Fibroblast of lung (primary cell): Measurements from ENCODE around the gene RBM38.

Experiments used
- EZH2 ChIP-seq: IDR thresholded peaks from 2 replicates; pipeline ENCODE4 v1.5.1; 2012; ENCODE audit warnings: low read length, control low read depth, mild to moderate bottlenecking; ENCODE audit errors: missing control alignments
- TF ChIP-seq, protein P1 (sequence below), 2 donors: IDR thresholded peaks in 1 of 2; conservative IDR thresholded peaks in 1 of 2; 1 replicate in 1 of 2; 2 replicates in 1 of 2; pipeline ENCODE4 v1.5.1; 2011 to 2012; ENCODE audit warnings: low read length in 2 of 2, control low read depth in 1 of 2, inconsistent platforms in 1 of 2, low read depth in 1 of 2, mild to moderate bottlenecking in 1 of 2

DNA sequence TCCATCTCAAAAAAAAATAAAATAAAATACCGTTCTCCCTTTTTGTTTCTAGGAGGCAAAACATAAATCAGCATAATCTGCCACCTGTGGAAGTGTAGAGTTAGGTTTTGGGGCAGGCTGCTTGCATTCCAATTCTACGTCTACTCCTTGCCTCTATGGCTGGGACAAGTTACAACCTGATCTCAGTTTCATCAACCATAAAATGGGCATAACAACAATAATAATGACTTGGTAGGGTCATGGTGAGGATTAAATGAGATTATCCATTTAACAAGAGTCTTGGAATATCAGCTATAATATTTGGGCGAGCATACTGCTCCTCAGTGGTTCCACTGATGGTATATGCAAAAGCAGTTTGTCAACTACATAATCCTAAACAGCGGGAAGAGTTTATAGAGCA, 43.8 kb upstream of the RBM38 start:
- TF ChIP-seq, protein P1, sequence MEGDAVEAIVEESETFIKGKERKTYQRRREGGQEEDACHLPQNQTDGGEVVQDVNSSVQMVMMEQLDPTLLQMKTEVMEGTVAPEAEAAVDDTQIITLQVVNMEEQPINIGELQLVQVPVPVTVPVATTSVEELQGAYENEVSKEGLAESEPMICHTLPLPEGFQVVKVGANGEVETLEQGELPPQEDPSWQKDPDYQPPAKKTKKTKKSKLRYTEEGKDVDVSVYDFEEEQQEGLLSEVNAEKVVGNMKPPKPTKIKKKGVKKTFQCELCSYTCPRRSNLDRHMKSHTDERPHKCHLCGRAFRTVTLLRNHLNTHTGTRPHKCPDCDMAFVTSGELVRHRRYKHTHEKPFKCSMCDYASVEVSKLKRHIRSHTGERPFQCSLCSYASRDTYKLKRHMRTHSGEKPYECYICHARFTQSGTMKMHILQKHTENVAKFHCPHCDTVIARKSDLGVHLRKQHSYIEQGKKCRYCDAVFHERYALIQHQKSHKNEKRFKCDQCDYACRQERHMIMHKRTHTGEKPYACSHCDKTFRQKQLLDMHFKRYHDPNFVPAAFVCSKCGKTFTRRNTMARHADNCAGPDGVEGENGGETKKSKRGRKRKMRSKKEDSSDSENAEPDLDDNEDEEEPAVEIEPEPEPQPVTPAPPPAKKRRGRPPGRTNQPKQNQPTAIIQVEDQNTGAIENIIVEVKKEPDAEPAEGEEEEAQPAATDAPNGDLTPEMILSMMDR (conservative IDR thresholded peaks at IDR 0.05 in 1 of 2, IDR thresholded peaks at IDR 0.05 in 1 of 2; ENCODE audit: low read depth in 1 of 2, low read length in 2 of 2): no peak
- TF ChIP-seq EZH2: no peak
